ENCODE data around the gene TMEM161A.

GRCh38 chr19:19140476-19140875, 2.2 kb upstream of the TMEM161A start:
- TF ChIP-seq CTCF (IDR thresholded peaks at IDR 0.05) (no peak), EP300 (IDR thresholded peaks at IDR 0.05) (no peak)
